ENCODE measurements around the gene LRRC55. TPM values are rescaled to one million over a fixed set of nuclear protein-coding genes. Genes with fewer than 3 reads are reported as not detected.

The LRRC55 gene
- total RNA-seq, 4 donors from 2014 or later: 0.13 TPM; not detected in 3

DNA sequence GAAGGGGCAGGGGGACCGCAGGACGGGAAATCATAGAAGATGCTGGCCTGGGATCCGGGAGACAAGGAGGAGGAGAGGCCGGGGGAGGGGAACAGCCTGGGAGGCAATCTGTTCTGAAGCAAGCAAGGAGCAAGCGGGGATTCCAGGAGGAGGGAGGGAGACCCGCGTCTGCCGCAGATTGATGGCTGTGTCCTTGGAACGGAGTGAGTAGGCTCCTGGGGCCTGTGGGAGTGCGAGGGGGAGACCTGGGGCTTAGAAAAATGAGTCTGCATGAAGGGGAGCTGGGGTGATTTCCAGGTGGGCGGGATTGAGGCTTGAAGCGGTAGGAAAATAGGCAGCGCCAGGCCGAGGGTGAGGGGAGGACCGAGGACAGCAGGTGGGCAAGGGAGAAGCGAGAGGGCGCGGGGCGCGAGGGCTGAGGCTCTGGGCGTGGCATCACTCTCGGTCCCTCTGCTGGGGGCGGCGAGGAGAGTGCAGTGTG, 1.6 kb upstream of the LRRC55 start:
- Histone ChIP-seq H3K9me3 (no peaks in the 10 kb centered on the region), H3K4me1 (no peaks in the 10 kb centered on the region), H3K36me3 (no peaks in the 10 kb centered on the region), H3K27ac (no peak overlapping the region), H3K4me3 (no peak overlapping the region), H3K27me3 (no peaks in the 10 kb centered on the region)
- DNase-seq: no peak
- TF ChIP-seq, protein P1, sequence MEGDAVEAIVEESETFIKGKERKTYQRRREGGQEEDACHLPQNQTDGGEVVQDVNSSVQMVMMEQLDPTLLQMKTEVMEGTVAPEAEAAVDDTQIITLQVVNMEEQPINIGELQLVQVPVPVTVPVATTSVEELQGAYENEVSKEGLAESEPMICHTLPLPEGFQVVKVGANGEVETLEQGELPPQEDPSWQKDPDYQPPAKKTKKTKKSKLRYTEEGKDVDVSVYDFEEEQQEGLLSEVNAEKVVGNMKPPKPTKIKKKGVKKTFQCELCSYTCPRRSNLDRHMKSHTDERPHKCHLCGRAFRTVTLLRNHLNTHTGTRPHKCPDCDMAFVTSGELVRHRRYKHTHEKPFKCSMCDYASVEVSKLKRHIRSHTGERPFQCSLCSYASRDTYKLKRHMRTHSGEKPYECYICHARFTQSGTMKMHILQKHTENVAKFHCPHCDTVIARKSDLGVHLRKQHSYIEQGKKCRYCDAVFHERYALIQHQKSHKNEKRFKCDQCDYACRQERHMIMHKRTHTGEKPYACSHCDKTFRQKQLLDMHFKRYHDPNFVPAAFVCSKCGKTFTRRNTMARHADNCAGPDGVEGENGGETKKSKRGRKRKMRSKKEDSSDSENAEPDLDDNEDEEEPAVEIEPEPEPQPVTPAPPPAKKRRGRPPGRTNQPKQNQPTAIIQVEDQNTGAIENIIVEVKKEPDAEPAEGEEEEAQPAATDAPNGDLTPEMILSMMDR (IDR thresholded peaks at IDR 0.05): no peak
- no peak for TF ChIP-seq POLR2A (IDR thresholded peaks at IDR 0.05)

DNA sequence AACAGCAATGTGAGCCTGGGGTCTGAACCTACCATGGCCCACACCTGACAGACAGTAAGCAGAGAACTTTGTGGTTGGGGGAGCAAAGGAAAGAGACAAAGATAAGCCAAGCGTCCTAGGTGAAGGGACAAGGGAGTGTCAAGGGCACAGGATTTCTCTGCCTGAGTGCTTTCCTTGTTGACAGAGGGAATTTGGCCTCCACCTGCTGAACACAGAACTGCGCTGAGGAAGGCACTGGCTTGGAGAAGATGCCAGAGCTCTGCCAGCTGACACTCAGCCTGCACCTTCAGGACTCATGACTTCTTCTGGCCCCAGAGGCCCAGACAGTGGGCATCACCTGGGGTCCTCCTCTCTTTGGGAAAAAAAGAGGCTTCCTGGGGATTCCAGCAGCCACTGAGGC, 789 bp upstream of the LRRC55 start:
- no peaks in the 10 kb centered on the region for H3K27me3 ChIP-seq
- H3K4me1 ChIP-seq: no peaks in the 10 kb centered on the region
- H3K36me3 ChIP-seq: no peaks in the 10 kb centered on the region
- TF ChIP-seq, protein P1 (IDR thresholded peaks at IDR 0.05): no peak
- TF ChIP-seq POLR2A (IDR thresholded peaks at IDR 0.05): no peak
- H3K27ac ChIP-seq: no peak overlapping the region
- no peak for DNase-seq
- no peak overlapping the region for H3K4me3 ChIP-seq
- no peaks in the 10 kb centered on the region for H3K9me3 ChIP-seq

DNA sequence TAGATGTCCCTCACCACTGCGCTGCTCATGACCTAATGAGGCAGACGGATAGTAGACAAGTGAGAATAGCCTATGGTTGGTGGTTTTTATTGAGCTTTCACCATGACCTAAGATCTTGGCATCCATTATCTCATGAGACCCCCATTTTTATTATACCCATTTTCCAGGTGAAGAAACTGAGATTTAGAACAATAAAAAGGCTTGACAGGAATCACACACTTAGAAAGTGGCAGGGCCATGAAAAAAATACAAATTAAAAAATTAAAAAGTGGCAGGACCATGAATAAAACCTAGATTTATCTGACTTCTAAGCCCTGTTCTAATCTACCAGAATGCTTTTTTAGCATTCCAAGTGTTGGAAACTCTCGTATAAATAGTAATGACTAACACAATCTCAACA, 1.1 kb downstream of the LRRC55 start:
- Histone ChIP-seq H3K36me3 (no peaks in the 10 kb centered on the region), H3K27me3 (no peaks in the 10 kb centered on the region), H3K4me1 (no peaks in the 10 kb centered on the region), H3K4me3 (no peak overlapping the region), H3K9me3 (no peaks in the 10 kb centered on the region), H3K27ac (no peak overlapping the region)
- no peak for DNase-seq
- no peak for TF ChIP-seq POLR2A (IDR thresholded peaks at IDR 0.05)
- TF ChIP-seq, protein P1 (IDR thresholded peaks at IDR 0.05): no peak

DNA sequence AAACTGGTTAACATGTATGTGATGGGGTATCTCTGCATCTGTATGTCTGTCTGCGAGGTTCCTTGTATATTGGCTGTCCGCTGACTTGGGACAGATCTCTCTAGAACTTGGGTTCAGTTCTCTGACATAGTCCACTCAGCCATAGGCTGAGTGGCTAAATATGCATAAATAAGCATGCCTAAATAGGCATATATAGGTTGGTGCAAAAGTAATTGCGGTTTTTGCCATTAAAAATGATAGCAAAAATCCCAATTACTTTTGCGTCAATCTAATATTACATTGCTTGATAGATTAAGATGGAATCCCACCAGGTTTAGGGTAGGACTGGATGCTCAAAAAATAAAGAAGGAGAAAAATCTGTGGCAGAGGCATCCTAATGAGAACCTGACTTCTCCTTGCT, 8.8 kb downstream of the LRRC55 start:
- Histone ChIP-seq H3K4me1 (no peaks in the 10 kb centered on the region), H3K27ac (no peak overlapping the region), H3K36me3 (no peaks in the 10 kb centered on the region), H3K27me3 (no peaks in the 10 kb centered on the region), H3K9me3 (no peaks in the 10 kb centered on the region), H3K4me3 (no peak overlapping the region)
- TF ChIP-seq, protein P1 (IDR thresholded peaks at IDR 0.05): no peak
- TF ChIP-seq POLR2A (IDR thresholded peaks at IDR 0.05): no peak
- no peak for DNase-seq

DNA sequence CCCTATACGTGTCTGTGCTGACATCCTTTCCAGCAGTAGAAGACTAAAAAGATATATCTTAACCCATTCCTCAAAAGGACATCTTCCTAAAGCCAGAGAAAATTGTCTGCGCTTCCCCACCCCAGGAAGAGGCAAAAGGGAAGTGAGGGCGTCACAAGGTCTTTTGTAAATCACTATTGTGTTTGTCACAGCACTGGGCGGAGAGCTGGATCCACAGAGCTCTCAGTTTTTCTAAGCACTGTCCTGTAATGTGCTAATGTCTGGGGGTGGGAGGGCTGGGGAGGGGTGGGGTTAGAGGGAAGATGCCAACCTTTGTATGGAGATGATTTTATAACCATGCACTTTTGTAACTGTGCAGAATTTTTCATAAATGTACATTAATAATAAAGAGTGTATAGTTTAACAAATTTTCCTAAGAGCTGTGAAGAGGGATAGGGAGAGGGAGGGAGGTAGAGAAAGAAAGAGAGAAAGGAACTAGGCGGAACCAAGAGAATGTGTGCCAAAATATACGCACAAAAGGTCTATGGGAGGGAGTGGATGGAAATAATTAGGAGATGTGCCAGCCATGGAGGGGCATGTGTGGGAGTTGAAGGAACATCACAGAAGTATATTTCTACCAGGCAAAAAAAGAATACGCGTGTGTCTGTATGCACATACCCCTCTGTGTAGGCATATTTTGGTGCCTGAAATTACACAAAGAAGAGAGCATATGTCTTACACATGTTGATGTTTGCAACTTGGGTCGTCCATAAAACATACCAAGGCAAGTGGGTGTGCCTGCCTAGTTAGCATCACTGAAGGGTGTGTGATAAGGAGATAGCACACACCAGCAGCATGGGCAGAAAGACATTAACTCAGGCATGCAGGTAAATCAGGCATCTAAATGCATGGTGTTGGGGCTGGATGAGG, 9.8 kb downstream of the LRRC55 start:
- Histone ChIP-seq H3K27me3 (no peaks in the 10 kb centered on the region), H3K27ac (no peak overlapping the region), H3K4me3 (no peak overlapping the region), H3K36me3 (no peaks in the 10 kb centered on the region), H3K9me3 (no peaks in the 10 kb centered on the region), H3K4me1 (no peaks in the 10 kb centered on the region)
- TF ChIP-seq, protein P1 (IDR thresholded peaks at IDR 0.05): no peak
- TF ChIP-seq POLR2A (IDR thresholded peaks at IDR 0.05): no peak
- DNase-seq: no peak
